Measurements from ENCODE around the gene SLC25A31. TPM values are rescaled to one million over a fixed set of nuclear protein-coding genes. Genes with fewer than 3 reads are reported as not detected.
A peak's percentile ranks its signal among the peaks of the same experiment; 100 is the strongest.

The SLC25A31 gene
- total and polyA plus RNA-seq, 2 of the 13 experiments (the other 11 are each of a cell fraction or from before 2014, with no cell fraction given) = 0.04 TPM; not detected in 1

DNA sequence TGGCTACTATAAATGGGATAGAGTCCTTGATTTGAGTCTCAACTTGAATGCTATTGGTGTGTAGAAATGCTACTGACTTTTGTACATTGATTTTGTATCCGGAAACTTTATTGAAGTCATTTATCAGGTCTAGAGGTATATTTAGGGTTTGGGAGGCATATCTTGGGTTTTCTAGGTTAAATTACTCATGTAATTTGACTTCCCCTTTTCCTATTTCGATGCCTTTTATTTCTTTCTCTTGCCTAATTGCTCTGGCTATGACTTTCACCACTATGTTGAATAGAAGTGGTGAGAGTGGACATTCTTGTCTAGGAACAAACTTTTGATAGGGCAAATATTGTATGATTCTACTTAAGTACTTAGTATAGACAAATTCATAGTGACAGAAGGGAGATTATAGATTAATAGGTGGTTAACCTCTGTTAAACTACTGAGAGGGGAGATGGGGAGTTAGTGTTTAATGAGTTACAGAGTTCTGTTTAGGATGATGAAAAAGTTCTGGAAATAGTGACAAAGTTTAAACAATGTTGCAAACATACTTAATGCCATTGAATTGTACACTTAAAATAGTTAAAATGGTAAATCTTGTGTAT lies 29.1 kb downstream of the SLC25A31 start:
- no peaks in the 10 kb centered on the region for H4K20me1 ChIP-seq (ENCODE audit: insufficient read depth, low read length)
- no peaks in the 10 kb centered on the region for H3K27me3 ChIP-seq (ENCODE audit: control insufficient read depth in 1 of 2, insufficient read depth in 2 of 2, low read length in 2 of 2)
- 48% methylated on average over 2 of the region's 2 CpGs for WGBS (ENCODE audit: low lambda C conversion rate)
- POLR2A ChIA-PET = no interaction called here
- no peak for FAIRE-seq
- no peak overlapping the region for H3K4me2 ChIP-seq (ENCODE audit: low read depth, low read length)
- peaks cover 3% of the 10 kb centered on the region; the same call in 1 of the 2 replicates for H3K9me3 ChIP-seq (ENCODE audit: low read length)
- BruUV-seq (replicated peaks) = no TSS peak
- ATAC-seq = no peak
- H2AFZ ChIP-seq (ENCODE audit: low read length) = no peak overlapping the region
- peaks cover 7% of the 10 kb centered on the region; the same call in 1 of the 2 replicates for H3K4me1 ChIP-seq (ENCODE audit: insufficient read depth, low read length)
- H3K36me3 ChIP-seq (replicated peaks in 1 of 2; ENCODE audit: control insufficient read depth in 1 of 2, insufficient read depth in 2 of 2, low read length in 2 of 2) = no peaks in the 10 kb centered on the region
- in situ Hi-C loops (cut with HindIII; ENCODE audit: extremely low pct_ligation_motif_present, low pct_unique_long_range_greater_than_20kb) (no loop called here), intact Hi-C loops (cut with micrococcal nuclease; ENCODE audit: unreplicated experiment) (no loop called here)
- no peaks in the 10 kb centered on the region for H3K79me2 ChIP-seq (ENCODE audit: insufficient read depth, low read length)
- no peak overlapping the region for H3K27ac ChIP-seq (ENCODE audit: extremely low read length, insufficient read depth, low read length)
- H3K9ac ChIP-seq (ENCODE audit: insufficient read depth, low read depth, low read length) = no peak overlapping the region
- DNase-seq (ENCODE audit: low spot score) = no peak
- no peak overlapping the region for H3K4me3 ChIP-seq (replicated peaks in 1 of 3; ENCODE audit: insufficient read depth in 1 of 3, low read depth in 2 of 3, low read length in 3 of 3)
- TF ChIP-seq THAP11 (CRISPR knock-in tag; IDR thresholded peaks at IDR 0.05) = no peak
- no peak for TF ChIP-seq MBD4 (IDR thresholded peaks at IDR 0.05; ENCODE audit: borderline replicate concordance, low read length)
- TF ChIP-seq ZNF44 (CRISPR knock-in tag; IDR thresholded peaks at IDR 0.05) = no peak
- no peak for TF ChIP-seq ZSCAN12 (CRISPR knock-in tag; IDR thresholded peaks at IDR 0.05)
- TF ChIP-seq SIN3B (IDR thresholded peaks at IDR 0.05; ENCODE audit: low read length) = no peak
- no peak for TF ChIP-seq AGO1 (IDR thresholded peaks at IDR 0.05; ENCODE audit: low read depth, low read length, poor library complexity, severe bottlenecking)
- no peak for TF ChIP-seq CREB1 (IDR thresholded peaks at IDR 0.05)
- no peak for TF ChIP-seq CREB1 (CRISPR knock-in tag; IDR thresholded peaks at IDR 0.05)
- no peak for TF ChIP-seq MXD4 (CRISPR knock-in tag; IDR thresholded peaks at IDR 0.05)
- TF ChIP-seq BHLHE40 (IDR thresholded peaks at IDR 0.05; ENCODE audit: low read length) = no peak
- no peak for TF ChIP-seq ZNF589 (CRISPR knock-in tag; conservative IDR thresholded peaks at IDR 0.05)
- CTCF ChIA-PET (ENCODE audit: low intra/inter-chr PET ratio, low total read pairs) = no interaction called here

GRCh38 chr4:127759893-127760292 lies 29.7 kb downstream of the SLC25A31 start:
- BruUV-seq (replicated peaks) = no TSS peak
- in situ Hi-C loops (cut with HindIII; ENCODE audit: extremely low pct_ligation_motif_present, low pct_unique_long_range_greater_than_20kb) = no loop called here
- no peaks in the 10 kb centered on the region for H3K79me2 ChIP-seq (ENCODE audit: insufficient read depth, low read length)
- 9% methylated on average over 3 of the region's 3 CpGs for WGBS (ENCODE audit: low lambda C conversion rate)
- no peak overlapping the region for H3K27ac ChIP-seq (ENCODE audit: extremely low read length, insufficient read depth, low read length)
- DNase-seq (ENCODE audit: low spot score) (peak; percentile 7), FAIRE-seq (no peak), ATAC-seq (no peak)
- ChIA-PET CTCF (ENCODE audit: low intra/inter-chr PET ratio, low total read pairs) (no interaction called here), POLR2A (no interaction called here)
- no peaks in the 10 kb centered on the region for H3K27me3 ChIP-seq (ENCODE audit: control insufficient read depth in 1 of 2, insufficient read depth in 2 of 2, low read length in 2 of 2)
- no peaks in the 10 kb centered on the region for H4K20me1 ChIP-seq (ENCODE audit: insufficient read depth, low read length)
- H2AFZ ChIP-seq (ENCODE audit: low read length) = no peak overlapping the region
- peaks cover 3% of the 10 kb centered on the region; the same call in 1 of the 2 replicates for H3K9me3 ChIP-seq (ENCODE audit: low read length)
- no peak overlapping the region for H3K9ac ChIP-seq (ENCODE audit: insufficient read depth, low read depth, low read length)
- peaks cover 7% of the 10 kb centered on the region; the same call in 1 of the 2 replicates for H3K4me1 ChIP-seq (ENCODE audit: insufficient read depth, low read length)
- no peak overlapping the region for H3K4me2 ChIP-seq (ENCODE audit: low read depth, low read length)
- H3K36me3 ChIP-seq (replicated peaks in 1 of 2; ENCODE audit: control insufficient read depth in 1 of 2, insufficient read depth in 2 of 2, low read length in 2 of 2) = no peaks in the 10 kb centered on the region
- no peak overlapping the region for H3K4me3 ChIP-seq (replicated peaks in 1 of 3; ENCODE audit: insufficient read depth in 1 of 3, low read depth in 2 of 3, low read length in 3 of 3)
- 0 out of 2 replicates have a peak, but pooled peaks have one; percentile 18 for TF ChIP-seq FOXA3 (CRISPR knock-in tag; IDR thresholded peaks at IDR 0.05)
- TF ChIP-seq, protein P1, sequence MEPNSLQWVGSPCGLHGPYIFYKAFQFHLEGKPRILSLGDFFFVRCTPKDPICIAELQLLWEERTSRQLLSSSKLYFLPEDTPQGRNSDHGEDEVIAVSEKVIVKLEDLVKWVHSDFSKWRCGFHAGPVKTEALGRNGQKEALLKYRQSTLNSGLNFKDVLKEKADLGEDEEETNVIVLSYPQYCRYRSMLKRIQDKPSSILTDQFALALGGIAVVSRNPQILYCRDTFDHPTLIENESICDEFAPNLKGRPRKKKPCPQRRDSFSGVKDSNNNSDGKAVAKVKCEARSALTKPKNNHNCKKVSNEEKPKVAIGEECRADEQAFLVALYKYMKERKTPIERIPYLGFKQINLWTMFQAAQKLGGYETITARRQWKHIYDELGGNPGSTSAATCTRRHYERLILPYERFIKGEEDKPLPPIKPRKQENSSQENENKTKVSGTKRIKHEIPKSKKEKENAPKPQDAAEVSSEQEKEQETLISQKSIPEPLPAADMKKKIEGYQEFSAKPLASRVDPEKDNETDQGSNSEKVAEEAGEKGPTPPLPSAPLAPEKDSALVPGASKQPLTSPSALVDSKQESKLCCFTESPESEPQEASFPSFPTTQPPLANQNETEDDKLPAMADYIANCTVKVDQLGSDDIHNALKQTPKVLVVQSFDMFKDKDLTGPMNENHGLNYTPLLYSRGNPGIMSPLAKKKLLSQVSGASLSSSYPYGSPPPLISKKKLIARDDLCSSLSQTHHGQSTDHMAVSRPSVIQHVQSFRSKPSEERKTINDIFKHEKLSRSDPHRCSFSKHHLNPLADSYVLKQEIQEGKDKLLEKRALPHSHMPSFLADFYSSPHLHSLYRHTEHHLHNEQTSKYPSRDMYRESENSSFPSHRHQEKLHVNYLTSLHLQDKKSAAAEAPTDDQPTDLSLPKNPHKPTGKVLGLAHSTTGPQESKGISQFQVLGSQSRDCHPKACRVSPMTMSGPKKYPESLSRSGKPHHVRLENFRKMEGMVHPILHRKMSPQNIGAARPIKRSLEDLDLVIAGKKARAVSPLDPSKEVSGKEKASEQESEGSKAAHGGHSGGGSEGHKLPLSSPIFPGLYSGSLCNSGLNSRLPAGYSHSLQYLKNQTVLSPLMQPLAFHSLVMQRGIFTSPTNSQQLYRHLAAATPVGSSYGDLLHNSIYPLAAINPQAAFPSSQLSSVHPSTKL (CRISPR knock-in tag; IDR thresholded peaks at IDR 0.05) = 0 out of 2 replicates have a peak, but pooled peaks have one; percentile 10
- TF ChIP-seq ZNF546 (CRISPR knock-in tag; conservative IDR thresholded peaks at IDR 0.05) = no peak
- intact Hi-C loops (cut with micrococcal nuclease; ENCODE audit: unreplicated experiment) = no loop called here

Measured in HepG2 (cell line).